HG03571 (cell line): ENCODE data around the gene NAALADL2.

Source experiments
- ATAC-seq: cut with Tn5 transposase; IDR thresholded peaks from one replicate; pipeline ENCODE4 v1.9.1; 2021; ENCODE audit not compliant: unreplicated experiment

The NAALADL2 gene

GRCh38 chr3:175295248-175296130 lies 436.4 kb downstream of the NAALADL2 start:
- ATAC-seq: no peak

GRCh38 chr3:175297216-175297615 lies 438.1 kb downstream of the NAALADL2 start:
- no peak for ATAC-seq

- no peak for ATAC-seq
These were observed 442.6 kb downstream of the NAALADL2 start for GRCh38 chr3:175301741-175302140.

GRCh38 chr3:175304404-175304803 lies 445.3 kb downstream of the NAALADL2 start:
- no peak for ATAC-seq

GRCh38 chr3:175307642-175308041 lies 448.5 kb downstream of the NAALADL2 start:
- no peak for ATAC-seq

GRCh38 chr3:175308097-175308496 lies 449.0 kb downstream of the NAALADL2 start:
- no peak for ATAC-seq

- ATAC-seq: no peak
These were observed 450.9 kb downstream of the NAALADL2 start for GRCh38 chr3:175310046-175310445.

- no peak for ATAC-seq
These were observed 452.3 kb downstream of the NAALADL2 start for GRCh38 chr3:175311404-175311803.

- no peak for ATAC-seq
These were observed 452.8 kb downstream of the NAALADL2 start for GRCh38 chr3:175311946-175312345.

GRCh38 chr3:175312791-175313190 lies 453.7 kb downstream of the NAALADL2 start:
- ATAC-seq: no peak

GRCh38 chr3:175316799-175317198 lies 457.7 kb downstream of the NAALADL2 start:
- ATAC-seq: no peak

GRCh38 chr3:175325440-175325839 lies 466.3 kb downstream of the NAALADL2 start:
- no peak for ATAC-seq

- no peak for ATAC-seq
These were observed 466.9 kb downstream of the NAALADL2 start for GRCh38 chr3:175326041-175326440.

GRCh38 chr3:175329373-175329772 lies 470.2 kb downstream of the NAALADL2 start:
- no peak for ATAC-seq

GRCh38 chr3:175335229-175335628 lies 476.1 kb downstream of the NAALADL2 start:
- no peak for ATAC-seq

GRCh38 chr3:175336406-175337133 lies 477.4 kb downstream of the NAALADL2 start:
- no peak for ATAC-seq

- no peak for ATAC-seq
These were observed 478.5 kb downstream of the NAALADL2 start for GRCh38 chr3:175337631-175338030.

- ATAC-seq: no peak
These were observed 479.8 kb downstream of the NAALADL2 start for GRCh38 chr3:175338775-175339535.

- no peak for ATAC-seq
These were observed 481.3 kb downstream of the NAALADL2 start for GRCh38 chr3:175340338-175341015.

- no peak for ATAC-seq
These were observed 483.1 kb downstream of the NAALADL2 start for GRCh38 chr3:175342196-175342595.

- no peak for ATAC-seq
These were observed 484.8 kb downstream of the NAALADL2 start for GRCh38 chr3:175343946-175344345.
